SK-N-SH (cell line): Measurements from ENCODE around the gene VWA5B2. TPM values are rescaled to one million over a fixed set of nuclear protein-coding genes. Genes with fewer than 3 reads are reported as not detected.

Experiments
- CTCF ChIA-PET: fragments of 300-600, 350-600 bp; formaldehyde crosslinking; extraction: SDS; loops from one replicate; lab custom pipeline; 2021; lab: Yijun Ruan, JAX
- POLR2A ChIA-PET: fragments of 350-600 bp; sonication (Branson Sonifier 250); formaldehyde crosslinking; extraction: SDS; loops from one replicate; lab custom pipeline; 2020; ENCODE audit warnings: antibody characterized with exemption, inconsistent platforms; lab: Yijun Ruan, JAX
- DNase-seq: peaks from one replicate; pipeline ENCODE4 v3.0.0; 2012
- H2AFZ ChIP-seq: fragments of 200-600 bp; sonication (generic); 2 replicates; pipeline ENCODE4 v1.8.1; 2016; ENCODE audit warnings: antibody characterized with exemption, mild to moderate bottlenecking, low read depth
- H3F3A ChIP-seq: fragments of 200-600 bp; sonication (generic); replicated peaks from 2 replicates; pipeline ENCODE3; 2016; ENCODE audit warnings: antibody characterized with exemption, mild to moderate bottlenecking; ENCODE audit not compliant: insufficient read depth
- H3K27ac ChIP-seq, 2 experiments: fragments of 200-500 bp in 1 of 2; fragments of 200-600 bp in 1 of 2; sonication (Bioruptor generic) in 1 of 2; sonication (generic), shearing (Covaris generic) in 1 of 2; 2 replicates each; pipeline versions ENCODE4 v1.5.1 to v1.6.1; 2014 to 2016; ENCODE audit warnings: low read depth in 2 of 2, inconsistent platforms in 1 of 2, low read length in 1 of 2, mild to moderate bottlenecking in 1 of 2, mixed read lengths in 1 of 2
- H3K27me3 ChIP-seq: fragments of 200-600 bp; sonication (generic), shearing (Covaris generic); 2 replicates; pipeline ENCODE4 v1.6.1; 2016; ENCODE audit warnings: mixed run types; ENCODE audit not compliant: insufficient read depth
- H3K36me3 ChIP-seq, 2 experiments: fragments of 200-500 bp in 1 of 2; fragments of 200-600 bp in 1 of 2; sonication (Bioruptor generic) in 1 of 2; sonication (generic) in 1 of 2; replicated peaks in 1 of 2; 2 replicates each; pipeline versions ENCODE3 to v1.5.1; 2014 to 2016; ENCODE audit warnings: low read length in 1 of 2, mild to moderate bottlenecking in 1 of 2; ENCODE audit not compliant: insufficient read depth in 2 of 2, control insufficient read depth in 1 of 2
- H3K4me1 ChIP-seq, 2 experiments: fragments of 200-500 bp in 1 of 2; fragments of 200-600 bp in 1 of 2; sonication (Bioruptor generic) in 1 of 2; sonication (generic), shearing (Covaris generic) in 1 of 2; 2 replicates each; pipeline versions ENCODE4 v1.5.1 to v1.6.1; 2014 to 2016; ENCODE audit warnings: low read depth in 1 of 2, low read length in 1 of 2, mixed run types in 1 of 2; ENCODE audit not compliant: insufficient read depth in 2 of 2, control insufficient read depth in 1 of 2
- H3K4me2 ChIP-seq: fragments of 200-600 bp; sonication (generic), shearing (Covaris generic); 2 replicates; pipeline ENCODE4 v1.6.1; 2017; ENCODE audit warnings: mixed run types
- H3K4me3 ChIP-seq, 2 experiments: fragments of 200-500 bp in 1 of 2; fragments of 200-600 bp in 1 of 2; sonication (Bioruptor generic) in 1 of 2; sonication (generic), shearing (Covaris generic) in 1 of 2; 2 replicates each; pipeline versions ENCODE4 v1.5.1 to v1.8.1; 2014 to 2016; ENCODE audit warnings: low read depth in 2 of 2, inconsistent platforms in 1 of 2, low read length in 1 of 2, mild to moderate bottlenecking in 1 of 2, mixed read lengths in 1 of 2, moderate library complexity in 1 of 2
- H3K79me2 ChIP-seq: fragments of 200-600 bp; sonication (generic); 2 replicates; pipeline ENCODE4 v1.8.1; 2017; ENCODE audit warnings: mild to moderate bottlenecking; ENCODE audit not compliant: insufficient read depth
- H3K9ac ChIP-seq: fragments of 200-600 bp; sonication (generic); 2 replicates; pipeline ENCODE4 v1.6.1; 2017; ENCODE audit warnings: mixed run types
- H3K9me2 ChIP-seq: fragments of 200-600 bp; sonication (generic); 2 replicates; pipeline ENCODE4 v1.6.1; 2017; ENCODE audit warnings: mixed run types
- H3K9me3 ChIP-seq: fragments of 200-600 bp; sonication (generic); 2 replicates; pipeline ENCODE4 v1.6.1; 2017; ENCODE audit warnings: mixed run types, mild to moderate bottlenecking, moderate library complexity
- H4K20me1 ChIP-seq: fragments of 200-600 bp; sonication (generic); 2 replicates; pipeline ENCODE4 v1.6.1; 2017; ENCODE audit warnings: mild to moderate bottlenecking, mixed run types; ENCODE audit not compliant: insufficient read depth
- CHD2 ChIP-seq: fragments of 150-350 bp; IDR thresholded peaks from 2 replicates; pipeline ENCODE4 v1.6.1; 2018; ENCODE audit warnings: low read length; ENCODE audit not compliant: partially characterized antibody
- EZH2phosphoT487 ChIP-seq: fragments of 200-600 bp; sonication (generic); IDR thresholded peaks from 2 replicates; pipeline ENCODE4 v1.6.1; 2017; ENCODE audit warnings: low read depth, mixed run types, mild to moderate bottlenecking, antibody characterized with exemption, moderate library complexity, borderline replicate concordance
- FOSL2 ChIP-seq: IDR thresholded peaks from 2 replicates; pipeline ENCODE4 v1.4.0; 2012; ENCODE audit warnings: low read depth, mild to moderate bottlenecking, moderate library complexity, borderline replicate concordance
- FOXM1 ChIP-seq: IDR thresholded peaks from 2 replicates; pipeline ENCODE4 v1.4.0; 2012; ENCODE audit warnings: low read depth, mild to moderate bottlenecking
- GATA2 ChIP-seq: sonication (generic); formaldehyde crosslinking; IDR thresholded peaks from 2 replicates; pipeline ENCODE4 v1.5.0; 2020; ENCODE audit warnings: mild to moderate bottlenecking, missing genetic modification reagents
- IRF3 ChIP-seq: fragments of 150-350 bp; IDR thresholded peaks from 2 replicates; pipeline ENCODE4 v1.6.1; 2016; ENCODE audit warnings: mild to moderate bottlenecking, low read depth, low read length
- MAX ChIP-seq: IDR thresholded peaks from 2 replicates; pipeline ENCODE4 v1.4.0; 2012; ENCODE audit warnings: low read depth
- MXI1 ChIP-seq: IDR thresholded peaks from 2 replicates; pipeline ENCODE4 v1.6.1; 2012; ENCODE audit warnings: mild to moderate bottlenecking, low read depth, low read length, improper control_type of control experiment
- RCOR1 ChIP-seq: fragments of 150-350 bp; IDR thresholded peaks from 2 replicates; pipeline ENCODE4 v1.6.1; 2017; ENCODE audit warnings: antibody characterized with exemption, low read length
- REST ChIP-seq: IDR thresholded peaks from 2 replicates; pipeline ENCODE4 v1.6.1; 2012; ENCODE audit warnings: mild to moderate bottlenecking, low read depth, low read length, moderate library complexity
- SMC3 ChIP-seq: IDR thresholded peaks from 2 replicates; pipeline ENCODE4 v1.6.1; 2012; ENCODE audit warnings: low read depth, low read length, improper control_type of control experiment
- TCF12 ChIP-seq: IDR thresholded peaks from 2 replicates; pipeline ENCODE4 v1.4.0; 2012
- TEAD4 ChIP-seq: IDR thresholded peaks from 2 replicates; pipeline ENCODE4 v1.4.0; 2012; ENCODE audit warnings: mild to moderate bottlenecking, borderline replicate concordance; ENCODE audit not compliant: insufficient read depth
- USF2 ChIP-seq: fragments of 150-350 bp; IDR thresholded peaks from 2 replicates; pipeline ENCODE4 v1.6.1; 2017; ENCODE audit warnings: antibody characterized with exemption, low read length, low read depth, borderline replicate concordance
- YY1 ChIP-seq: IDR thresholded peaks from 2 replicates; pipeline ENCODE4 v1.4.0; 2012; ENCODE audit warnings: low read depth, mild to moderate bottlenecking
- WGBS: methylation state at CpG from one replicate; pipeline ENCODE4 v1.1.6; 2017; ENCODE audit warnings: low lambda C conversion rate; 5-methylcytosine and 5-hydroxymethylcytosine counted together
- polyA plus RNA-seq, 3 experiments: library from polyadenylated mRNA; depleted of rRNA; stranded (reverse); fragments of >200 nt; gene quantifications; 2 replicates each; pipeline ENCODE4 v1.2.3, GENCODE V29; 2012

The VWA5B2 gene
- polyA plus RNA-seq, 1 of the 3 experiments (the other 2 are of a cell fraction): 0.08 TPM

GRCh38 chr3:184260724-184261269, 31.4 kb downstream of the VWA5B2 start:
- H4K20me1 ChIP-seq: peaks cover 24% of the 10 kb centered on the region
- TF ChIP-seq EZH2phosphoT487 (no peak), MAX (no peak), MXI1 (no peak), CHD2 (no peak), FOXM1 (no peak), USF2 (no peak), IRF3 (no peak), SMC3 (no peak), TCF12 (no peak), TEAD4 (no peak), RCOR1 (no peak), YY1 (no peak), GATA2 (CRISPR knock-in tag) (no peak), REST (no peak), FOSL2 (no peak)
- peak overlapping the region; percentile 81 for H2AFZ ChIP-seq
- no peaks in the 10 kb centered on the region for H3K9me3 ChIP-seq
- no peaks in the 10 kb centered on the region for H3K9me2 ChIP-seq
- CTCF ChIA-PET: interaction anchor here (1.0 to 4.1 kb wide), 6 partner anchors 11 to 365 kb away, joined by 3 to 25 read pairs (median 6); partner anchors contain the start of genes EEF1AKMT4 and VWA5B2
- peaks cover 0 to 22% of the 10 kb centered on the region in 2 experiments; a peak in 1 of 4 replicates for H3K4me1 ChIP-seq
- peak; percentile 76 for DNase-seq
- WGBS: 4% methylated on average over 9 of the region's 49 CpGs
- peak overlapping the region; percentile 28 to 50; a peak in 2 of 4 replicates for H3K27ac ChIP-seq
- H3K9ac ChIP-seq: peak overlapping the region; percentile 17; the same call in 1 of the 2 replicates
- no peaks in the 10 kb centered on the region for H3K36me3 ChIP-seq
- no peaks in the 10 kb centered on the region for H3K27me3 ChIP-seq
- POLR2A ChIA-PET: interaction anchor here (1.2 to 1.4 kb wide), 2 partner anchors 102 to 376 kb away, joined by 3 read pairs; partner anchors contain the start of gene PARL
- peaks cover 4% of the 10 kb centered on the region for H3F3A ChIP-seq
- H3K79me2 ChIP-seq: no peaks in the 10 kb centered on the region
- H3K4me2 ChIP-seq: peak overlapping the region; percentile 95
- peak overlapping the region; percentile 54 to 80 for H3K4me3 ChIP-seq
